ENCODE data around the gene EPHA4.

Gene EPHA4

GRCh38 chr2:221504905-221505304, 67.2 kb downstream of the EPHA4 start:
- no peak for DNase-seq (ENCODE audit: low read depth)

- no peak for DNase-seq (ENCODE audit: low read depth)
These were observed 68.1 kb downstream of the EPHA4 start for GRCh38 chr2:221503965-221504364.

GRCh38 chr2:221502270-221503010, 69.7 kb downstream of the EPHA4 start:
- no peak for DNase-seq (ENCODE audit: low read depth)

GRCh38 chr2:221501883-221502269, 70.2 kb downstream of the EPHA4 start:
- DNase-seq (ENCODE audit: low read depth): no peak

- DNase-seq (ENCODE audit: low read depth): no peak
These were observed 70.8 kb downstream of the EPHA4 start for GRCh38 chr2:221501210-221501882.

- no peak for DNase-seq (ENCODE audit: low read depth)
These were observed 71.4 kb downstream of the EPHA4 start for GRCh38 chr2:221500501-221501209.

- no peak for DNase-seq (ENCODE audit: low read depth)
These were observed 76.4 kb downstream of the EPHA4 start for GRCh38 chr2:221495731-221496130.

- DNase-seq (ENCODE audit: low read depth): no peak
These were observed 77.5 kb downstream of the EPHA4 start for GRCh38 chr2:221494556-221494955.

- DNase-seq (ENCODE audit: low read depth): no peak
These were observed 78.7 kb downstream of the EPHA4 start for GRCh38 chr2:221493391-221493790.

GRCh38 chr2:221492636-221493035, 79.5 kb downstream of the EPHA4 start:
- DNase-seq (ENCODE audit: low read depth): no peak

- DNase-seq (ENCODE audit: low read depth): no peak
These were observed 81.5 kb downstream of the EPHA4 start for GRCh38 chr2:221490506-221491060.

GRCh38 chr2:221488136-221488807, 83.8 kb downstream of the EPHA4 start:
- DNase-seq (ENCODE audit: low read depth): no peak

- no peak for DNase-seq (ENCODE audit: low read depth)
These were observed 86.0 kb downstream of the EPHA4 start for GRCh38 chr2:221486106-221486505.

- DNase-seq (ENCODE audit: low read depth): no peak
These were observed 86.6 kb downstream of the EPHA4 start for GRCh38 chr2:221485503-221485870.

GRCh38 chr2:221484761-221485502, 87.2 kb downstream of the EPHA4 start:
- DNase-seq (ENCODE audit: low read depth): no peak

- DNase-seq (ENCODE audit: low read depth): no peak
These were observed 89.2 kb downstream of the EPHA4 start for GRCh38 chr2:221482666-221483455.

GRCh38 chr2:221480821-221481220, 91.3 kb downstream of the EPHA4 start:
- no peak for DNase-seq (ENCODE audit: low read depth)

GRCh38 chr2:221480163-221480562, 91.9 kb downstream of the EPHA4 start:
- DNase-seq (ENCODE audit: low read depth): no peak

GRCh38 chr2:221478485-221478863, 93.6 kb downstream of the EPHA4 start:
- DNase-seq (ENCODE audit: low read depth): no peak

- no peak for DNase-seq (ENCODE audit: low read depth)
These were observed 94.2 kb downstream of the EPHA4 start for GRCh38 chr2:221477714-221478484.

Data from T follicular helper cell (primary cell).